IPS DF 19.7 (cell line): Measurements from ENCODE around the gene SGO2.
"Not testable (repeated sequence)": the region's sequence is repeated elsewhere in the genome, so short reads cannot be mapped to it uniquely, and the experiment has no call there.

Experiments
- DNase-seq: peaks from one replicate; pipeline ENCODE4 v3.0.0-alpha.2; 2013; ENCODE audit warnings: low read depth, low spot score

The SGO2 gene

GRCh38 chr2:200593905-200594304, 67.9 kb downstream of the SGO2 start:
- DNase-seq: no peak

DNA sequence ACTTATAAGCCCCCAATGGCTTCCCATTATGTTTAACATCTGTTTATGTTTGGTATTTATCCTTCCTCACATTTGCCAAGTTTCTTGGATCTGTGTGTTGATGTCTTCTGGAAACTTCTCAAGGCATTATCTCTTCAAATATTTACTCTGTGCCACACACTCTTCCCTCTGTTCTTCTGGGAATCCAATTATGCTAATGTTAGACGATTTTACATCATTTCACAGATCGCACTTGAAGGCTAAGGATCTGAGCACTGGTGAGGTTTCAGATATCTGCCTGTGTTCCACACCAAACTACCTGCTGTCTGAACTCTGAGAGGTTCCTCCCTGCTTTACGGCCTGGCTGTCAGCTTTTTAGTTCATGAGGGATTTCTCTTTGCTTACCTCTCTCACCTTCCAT, 69.9 kb downstream of the SGO2 start:
- no peak for DNase-seq

DNA sequence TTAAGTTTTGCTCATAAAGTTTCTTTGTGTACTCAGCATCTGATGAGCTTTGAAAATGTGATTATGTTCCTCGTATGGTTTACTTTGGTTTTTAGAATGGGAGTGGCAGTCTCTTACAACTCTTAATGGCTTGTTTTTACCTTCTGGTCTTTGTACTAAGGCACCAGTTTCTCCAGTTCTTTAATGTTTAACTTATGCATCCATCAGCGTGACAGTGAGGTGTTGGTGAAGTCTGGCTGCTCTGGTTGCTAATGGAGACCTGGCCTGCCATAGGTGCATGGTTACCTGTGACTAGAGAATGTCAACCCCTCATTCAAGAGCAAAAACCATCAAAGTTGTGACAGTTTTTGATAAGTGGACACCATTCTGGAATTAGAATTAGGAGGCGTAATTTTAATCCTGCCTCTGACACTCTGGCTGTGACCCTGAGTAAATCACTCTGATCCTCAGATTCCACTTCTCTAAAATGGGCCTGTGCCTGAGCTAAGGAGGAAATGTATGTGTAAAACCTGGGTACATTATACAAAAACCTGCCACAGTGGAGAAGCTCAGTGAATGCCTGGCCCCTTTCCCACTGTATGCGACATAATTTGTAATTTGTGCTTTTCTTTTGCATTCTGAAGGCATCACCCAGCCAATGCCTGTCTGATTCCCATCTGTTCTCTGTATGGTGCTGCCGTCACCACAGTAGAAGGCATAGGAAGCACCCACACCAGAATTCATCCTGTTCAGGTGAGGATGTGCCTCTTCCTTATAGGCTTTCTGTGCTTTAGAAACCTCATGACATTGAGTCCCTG, 71.0 kb downstream of the SGO2 start:
- no peak for DNase-seq

DNA sequence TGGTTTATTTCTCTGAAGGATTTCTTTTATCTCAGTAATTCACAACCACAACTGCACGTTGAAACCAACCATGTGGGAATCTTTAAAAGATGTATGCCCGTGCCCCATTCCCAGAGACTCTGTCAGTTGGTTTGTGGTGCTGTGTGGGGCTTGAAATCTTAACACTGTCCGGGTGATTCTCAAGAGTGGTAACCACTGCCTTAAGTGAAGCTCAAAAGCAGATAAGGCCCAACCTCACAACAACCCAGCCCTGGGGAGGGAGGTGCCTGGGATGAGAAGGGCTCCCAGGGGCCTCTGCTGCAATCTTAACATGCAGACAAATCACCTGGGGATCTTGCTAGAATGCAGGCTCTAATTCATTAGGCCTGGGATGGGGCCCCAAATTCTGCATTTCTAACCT, 73.2 kb downstream of the SGO2 start:
- no peak for DNase-seq

- no peak for DNase-seq
These were observed 74.7 kb downstream of the SGO2 start for GRCh38 chr2:200600549-200601225.

- DNase-seq: no peak
These were observed 76.6 kb downstream of the SGO2 start for GRCh38 chr2:200602584-200602983.

DNA sequence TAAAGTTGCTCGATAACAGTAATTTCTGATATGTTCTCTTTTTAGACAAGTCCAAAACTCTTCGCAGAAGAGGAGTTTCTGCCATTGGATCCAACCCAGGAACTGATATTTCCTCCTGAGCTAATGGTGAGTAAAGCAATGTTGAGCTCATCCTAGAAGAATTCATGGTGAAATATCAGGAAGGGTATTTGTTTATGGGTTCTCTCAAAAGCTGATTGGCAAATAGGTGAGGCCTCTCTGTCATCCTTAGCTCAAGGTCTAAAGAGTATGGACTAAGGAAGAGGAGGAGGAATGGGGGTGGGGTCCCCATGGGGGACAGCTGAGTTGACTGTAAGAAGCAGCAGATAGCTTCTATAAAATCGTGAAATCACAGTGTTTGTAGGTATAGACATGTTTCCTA, 78.0 kb downstream of the SGO2 start:
- DNase-seq: no peak

- no peak for DNase-seq
These were observed 78.7 kb downstream of the SGO2 start for GRCh38 chr2:200604571-200605255.

GRCh38 chr2:200608341-200609027, 82.5 kb downstream of the SGO2 start:
- no peak for DNase-seq

GRCh38 chr2:200609028-200609614, 83.1 kb downstream of the SGO2 start:
- DNase-seq: no peak

- not testable (repeated sequence) for DNase-seq
These were observed 84.2 kb downstream of the SGO2 start for GRCh38 chr2:200610217-200610616.

DNA sequence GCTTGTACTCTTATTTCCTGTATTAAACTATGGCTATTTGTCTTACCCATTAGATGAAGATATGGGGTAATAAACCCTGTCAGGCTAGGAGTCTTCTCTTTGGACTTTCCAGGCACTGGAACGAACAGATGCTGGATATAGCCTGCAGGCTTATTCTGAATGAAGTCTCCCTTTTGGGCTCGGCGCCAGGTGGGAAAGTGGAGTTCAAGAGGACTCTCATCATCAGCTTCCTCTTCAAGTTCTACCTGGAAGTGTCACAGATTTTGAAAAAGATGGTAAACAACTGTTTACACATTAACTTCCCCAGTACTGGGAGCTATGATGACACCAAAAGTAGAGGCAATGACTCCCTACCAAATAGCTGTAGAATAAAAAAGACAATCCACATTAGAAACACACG, 87.7 kb downstream of the SGO2 start:
- DNase-seq: no peak

DNA sequence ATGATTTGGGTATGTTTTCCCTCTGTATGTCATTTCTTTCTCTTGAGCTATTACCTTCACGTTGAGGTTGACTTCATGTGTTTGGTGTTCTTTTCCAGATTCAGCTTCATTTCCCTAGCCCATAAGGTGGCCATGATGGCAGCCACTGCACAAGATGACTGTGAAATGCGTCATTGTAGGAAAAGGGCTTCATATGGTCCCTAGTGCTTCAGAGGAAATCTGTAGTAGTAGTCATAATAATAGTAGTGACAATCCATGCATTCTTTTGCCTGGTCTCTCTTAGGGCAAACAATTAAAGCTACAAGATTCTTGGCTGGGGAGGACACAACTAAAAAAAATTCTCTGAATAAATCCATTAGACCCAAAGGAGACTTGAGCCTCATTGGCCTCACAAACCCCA, 88.2 kb downstream of the SGO2 start:
- DNase-seq: no peak

DNA sequence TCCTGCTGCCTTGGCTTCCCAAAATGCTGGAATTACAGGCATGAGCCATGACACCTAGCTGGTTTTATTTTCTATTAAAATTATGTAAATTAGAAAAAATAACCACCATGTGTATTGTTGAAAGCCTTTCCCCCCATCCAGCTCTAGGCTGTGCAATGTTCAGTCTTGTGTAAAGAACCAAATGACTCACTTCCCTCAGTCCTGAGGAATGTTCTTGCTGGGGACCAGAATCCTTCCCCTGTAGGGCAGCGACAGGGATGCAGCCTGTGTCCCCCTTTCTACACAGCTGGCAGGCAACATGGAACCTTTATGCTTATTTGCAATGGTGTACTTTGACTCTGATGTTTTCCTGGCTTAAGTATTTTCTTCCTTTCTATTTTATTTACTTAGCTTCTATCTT, 89.2 kb downstream of the SGO2 start:
- DNase-seq: no peak

DNA sequence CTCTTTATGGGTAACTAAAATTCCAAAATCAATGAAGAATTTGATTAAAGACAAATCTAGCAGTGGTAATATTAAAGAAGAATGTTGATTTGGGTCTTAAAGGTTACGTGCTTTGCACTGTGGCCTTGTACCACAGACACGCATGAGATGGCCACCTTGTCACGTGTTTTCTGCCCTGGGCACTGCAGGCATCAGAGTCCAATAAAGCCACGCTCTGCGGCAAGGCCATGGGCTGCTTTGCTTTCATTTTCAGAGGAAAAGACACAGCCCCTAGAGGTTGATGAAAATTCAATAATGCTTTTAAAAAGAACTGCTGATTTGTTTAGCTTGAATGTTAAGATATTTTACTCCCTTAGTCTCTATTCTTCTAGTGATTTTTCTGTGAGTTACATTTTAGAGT, 90.2 kb downstream of the SGO2 start:
- no peak for DNase-seq

- no peak for DNase-seq
These were observed 90.6 kb downstream of the SGO2 start for GRCh38 chr2:200616656-200617055.

GRCh38 chr2:200617156-200618053, 91.4 kb downstream of the SGO2 start:
- no peak for DNase-seq

GRCh38 chr2:200618054-200618419, 92.0 kb downstream of the SGO2 start:
- DNase-seq: no peak

- no peak for DNase-seq
These were observed 92.6 kb downstream of the SGO2 start for GRCh38 chr2:200618590-200619021.

GRCh38 chr2:200619279-200619678, 93.3 kb downstream of the SGO2 start:
- no peak for DNase-seq
